GM12801 (cell line): ENCODE data around the gene GPRIN3.

Experiments
- TF ChIP-seq, protein P1 (sequence below): IDR thresholded peaks from one replicate; pipeline ENCODE4 v1.5.1; 2011; ENCODE audit warnings: control low read depth; ENCODE audit not compliant: insufficient read length; ENCODE audit errors: extremely low read depth

GPRIN3 gene

DNA sequence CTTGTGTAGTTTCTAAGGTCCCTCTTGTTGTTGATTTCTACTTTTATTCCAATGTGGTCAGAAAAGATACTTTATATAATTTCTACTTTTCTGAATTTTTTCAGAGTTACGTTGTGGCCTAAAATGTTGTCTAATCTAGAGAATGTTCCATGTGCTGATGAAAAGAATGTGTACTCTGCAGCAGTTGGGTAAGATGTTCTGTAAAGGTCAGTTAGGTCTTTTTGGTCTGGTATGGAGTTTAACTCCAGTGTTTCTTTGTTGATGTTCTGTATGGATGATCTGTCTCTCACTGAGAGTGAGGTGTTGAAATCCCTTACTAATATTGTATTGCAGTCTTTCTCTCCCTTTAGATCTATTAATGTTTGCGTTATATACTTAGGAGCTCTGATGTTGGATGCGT, 37.0 kb upstream of the GPRIN3 start:
- TF ChIP-seq, protein P1, sequence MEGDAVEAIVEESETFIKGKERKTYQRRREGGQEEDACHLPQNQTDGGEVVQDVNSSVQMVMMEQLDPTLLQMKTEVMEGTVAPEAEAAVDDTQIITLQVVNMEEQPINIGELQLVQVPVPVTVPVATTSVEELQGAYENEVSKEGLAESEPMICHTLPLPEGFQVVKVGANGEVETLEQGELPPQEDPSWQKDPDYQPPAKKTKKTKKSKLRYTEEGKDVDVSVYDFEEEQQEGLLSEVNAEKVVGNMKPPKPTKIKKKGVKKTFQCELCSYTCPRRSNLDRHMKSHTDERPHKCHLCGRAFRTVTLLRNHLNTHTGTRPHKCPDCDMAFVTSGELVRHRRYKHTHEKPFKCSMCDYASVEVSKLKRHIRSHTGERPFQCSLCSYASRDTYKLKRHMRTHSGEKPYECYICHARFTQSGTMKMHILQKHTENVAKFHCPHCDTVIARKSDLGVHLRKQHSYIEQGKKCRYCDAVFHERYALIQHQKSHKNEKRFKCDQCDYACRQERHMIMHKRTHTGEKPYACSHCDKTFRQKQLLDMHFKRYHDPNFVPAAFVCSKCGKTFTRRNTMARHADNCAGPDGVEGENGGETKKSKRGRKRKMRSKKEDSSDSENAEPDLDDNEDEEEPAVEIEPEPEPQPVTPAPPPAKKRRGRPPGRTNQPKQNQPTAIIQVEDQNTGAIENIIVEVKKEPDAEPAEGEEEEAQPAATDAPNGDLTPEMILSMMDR: no peak

DNA sequence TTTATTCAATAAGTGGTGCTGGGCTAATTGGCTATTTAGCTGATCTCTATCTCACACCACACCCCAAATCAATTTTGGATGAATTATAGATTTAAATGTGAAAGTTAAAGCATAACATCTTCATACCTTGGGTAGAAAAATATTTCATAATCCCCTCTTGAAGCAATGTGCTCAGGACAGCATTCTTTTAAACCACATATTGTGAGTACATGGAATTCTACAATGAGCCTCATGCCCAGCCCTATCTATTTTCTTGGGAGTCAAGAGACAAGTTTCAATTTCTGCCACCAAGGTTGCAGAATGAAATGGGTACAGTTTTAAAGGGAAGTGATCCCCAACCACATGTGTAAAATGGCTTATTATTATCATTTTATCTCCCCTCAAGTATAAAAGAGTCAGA, 30.6 kb upstream of the GPRIN3 start:
- TF ChIP-seq, protein P1: no peak

DNA sequence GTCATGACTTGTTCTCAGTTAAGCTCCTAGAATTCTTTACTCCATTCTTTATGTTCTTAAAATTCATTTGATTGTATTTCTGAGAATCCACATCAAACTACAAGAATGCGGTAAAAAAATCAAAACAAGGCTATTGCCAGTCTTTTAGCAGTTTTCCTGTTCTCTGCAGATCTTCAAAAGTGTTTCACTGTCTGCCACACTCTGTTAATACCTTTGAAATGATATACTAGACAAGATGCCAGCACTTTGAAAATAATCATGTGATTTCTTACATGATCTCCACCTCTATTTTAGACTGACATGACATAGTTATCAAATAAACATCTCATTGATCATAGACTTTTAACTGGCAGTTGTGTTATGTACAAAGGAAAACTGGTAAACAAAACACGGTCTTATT, 30.1 kb upstream of the GPRIN3 start:
- TF ChIP-seq, protein P1: no peak

DNA sequence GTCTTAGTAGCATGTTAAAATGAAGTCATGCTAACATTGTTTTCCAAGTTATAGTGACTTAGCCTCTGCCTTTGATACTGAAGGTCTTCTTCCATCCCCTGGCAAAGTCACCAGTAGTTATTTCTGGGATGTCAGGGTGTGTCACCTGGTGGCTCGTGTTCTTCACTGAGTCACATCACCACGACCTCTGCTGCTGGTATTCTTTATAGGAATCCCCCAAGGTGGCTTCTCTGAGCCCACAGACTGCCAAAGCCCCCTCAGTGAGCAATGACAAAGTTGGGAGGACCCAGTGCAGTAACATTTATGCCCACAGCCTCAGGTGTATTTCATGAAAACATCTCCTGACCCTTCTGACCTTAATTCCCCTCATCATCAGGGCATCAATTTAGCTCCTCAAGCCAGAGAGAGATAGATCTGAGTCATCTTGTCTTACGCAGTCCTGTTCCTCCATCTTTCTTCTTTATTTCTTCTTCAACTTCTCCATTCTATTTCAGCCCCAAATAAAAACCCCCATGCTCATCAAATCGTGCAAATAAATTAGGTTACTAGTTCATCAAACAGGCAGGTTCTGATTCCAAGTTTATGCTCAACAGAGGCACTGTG, 29.3 kb upstream of the GPRIN3 start:
- TF ChIP-seq, protein P1: no peak

DNA sequence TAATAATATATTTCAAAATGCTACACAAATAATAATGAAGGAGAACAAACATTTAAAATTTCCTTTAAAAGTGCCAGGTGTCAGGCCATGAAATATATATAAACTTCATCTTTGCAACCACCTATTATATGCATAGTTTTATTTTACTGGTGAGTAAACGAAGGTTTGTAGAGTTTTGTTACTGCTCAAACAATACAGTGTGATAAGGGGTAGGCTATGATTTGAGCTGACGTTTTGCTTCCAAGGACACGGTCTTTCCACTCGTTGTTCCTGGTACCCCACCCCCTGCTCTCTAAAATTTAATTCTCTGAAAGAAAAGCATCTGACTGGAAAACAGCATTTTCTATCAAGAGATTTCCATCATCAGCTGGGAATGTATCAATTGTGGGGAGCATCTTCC, 27.2 kb upstream of the GPRIN3 start:
- TF ChIP-seq, protein P1: no peak

DNA sequence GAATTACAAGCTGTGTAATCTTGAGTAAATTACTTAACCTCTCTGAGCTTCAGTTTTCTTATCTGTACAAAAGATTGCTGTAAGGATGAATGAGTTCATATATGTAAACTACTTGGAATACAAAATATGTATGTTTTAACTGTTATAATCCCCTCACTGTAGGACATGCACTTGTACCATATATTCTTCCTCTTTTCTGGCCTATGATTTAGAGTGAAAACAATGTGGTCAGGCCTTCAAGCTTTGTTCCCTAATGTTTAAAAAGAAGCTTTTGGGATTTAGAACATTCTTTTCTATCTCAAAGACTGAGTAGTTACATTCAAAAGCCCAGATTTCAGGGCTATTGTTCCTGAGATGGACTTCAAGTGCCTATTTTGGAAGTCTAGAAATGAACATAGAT, 26.7 kb upstream of the GPRIN3 start:
- TF ChIP-seq, protein P1: no peak

DNA sequence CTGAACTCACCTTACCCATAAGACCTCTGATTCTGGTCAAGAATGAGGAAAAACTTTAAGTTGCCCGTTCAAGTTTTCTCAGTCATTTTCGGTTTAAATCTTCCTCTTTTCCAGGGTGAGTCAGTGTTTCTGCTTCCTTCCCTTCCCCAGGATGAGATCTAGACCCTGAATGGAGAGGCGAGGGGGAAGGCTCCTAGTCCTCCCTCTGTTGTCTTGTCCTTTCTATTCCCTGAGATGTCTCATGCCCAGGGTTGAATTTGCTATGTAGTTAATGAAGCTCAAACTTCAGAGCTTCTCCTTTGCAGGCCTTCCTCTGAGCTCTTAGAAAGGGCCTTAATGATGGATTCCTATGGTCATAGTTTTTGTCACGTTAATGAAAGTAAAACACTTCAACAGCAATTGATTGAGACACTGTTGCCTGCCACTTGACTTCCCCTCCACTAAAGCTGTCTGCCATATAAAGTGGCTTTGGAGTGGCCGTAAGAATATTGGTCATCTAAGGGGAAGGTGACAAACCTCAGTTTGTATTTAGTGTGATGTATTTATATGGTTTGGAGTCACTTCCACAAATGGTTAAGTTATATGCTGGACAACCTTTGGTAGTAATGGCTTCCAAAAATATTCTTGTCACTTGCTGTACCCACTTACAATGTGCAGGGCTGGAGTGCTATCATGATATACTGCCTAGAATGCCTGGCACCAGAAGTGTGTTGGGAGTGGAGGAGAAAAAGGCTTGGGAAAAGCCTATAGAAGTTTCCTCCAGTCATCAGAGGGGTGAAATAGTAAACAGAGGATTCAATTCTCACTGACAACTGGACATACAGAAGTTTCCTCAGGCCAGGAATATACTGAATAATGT, 24.3 kb upstream of the GPRIN3 start:
- TF ChIP-seq, protein P1: no peak
